ENCODE results near the gene C1orf94.
A peak's percentile ranks its signal among the peaks of the same experiment; 100 is the strongest.

GRCh38 chr1:34162852-34163766 is 13.6 kb upstream of the C1orf94 start:
- TF ChIP-seq CTCF (optimal IDR thresholded peaks at IDR 0.05 in 1 of 3, IDR thresholded peaks at IDR 0.05 in 1 of 3, conservative IDR thresholded peaks at IDR 0.05 in 1 of 3; ENCODE audit: extremely low read depth in 1 of 3, insufficient read depth in 2 of 3, low read length in 3 of 3) = peak; percentile 81 to 97 (median 83)
- TF ChIP-seq EZH2 (IDR thresholded peaks at IDR 0.05; ENCODE audit: low read length) = no peak

Data from keratinocyte (primary cell).